Upper lobe of right lung (tissue), 1 donor: ENCODE data around the gene PPP6R3. TPM values are rescaled to one million over a fixed set of nuclear protein-coding genes. Genes with fewer than 3 reads are reported as not detected.
A peak's percentile ranks its signal among the peaks of the same experiment; 100 is the strongest.

Source experiments
- ATAC-seq: fragments of 200-7000 bp; cut with Tn5 transposase; one replicate; pipeline ENCODE4 v1.9.1; 2020; ENCODE audit warnings: mild to moderate bottlenecking, moderate library complexity
- DNase-seq: peaks from one replicate; pipeline ENCODE4 v3.0.0-alpha.2; 2020
- H3K27ac ChIP-seq: fragments of 200-600 bp; one replicate; pipeline ENCODE4 v1.8.0; 2022
- H3K27me3 ChIP-seq: fragments of 200-600 bp; one replicate; pipeline ENCODE4 v1.8.0; 2022; ENCODE audit warnings: mild to moderate bottlenecking
- H3K36me3 ChIP-seq: fragments of 200-600 bp; one replicate; pipeline ENCODE4 v1.8.0; 2022
- H3K4me1 ChIP-seq: fragments of 200-600 bp; one replicate; pipeline ENCODE4 v1.8.0; 2022
- H3K4me3 ChIP-seq: fragments of 200-600 bp; one replicate; pipeline ENCODE4 v1.8.0; 2022; ENCODE audit warnings: mild to moderate bottlenecking
- H3K9me3 ChIP-seq: fragments of 200-600 bp; one replicate; pipeline ENCODE4 v1.8.0; 2022
- intact Hi-C: fragments of 100-400 bp; cut with DNase I; formaldehyde crosslinking; loops from one replicate; pipeline ENCODE4 v1.11.0; 2022
- total RNA-seq: library from RNA; stranded (reverse); fragmentation: NEBNext Ultra II Directional; extraction: Animal tissue kit (Norgen Biotek cat#: 25700); gene quantifications from one replicate; pipeline ENCODE4 v1.2.1, GENCODE V29; 2021
- TF ChIP-seq, protein P1 (sequence below): fragments of 200-600 bp; IDR thresholded peaks from one replicate; pipeline ENCODE4 v1.8.0; 2022; ENCODE audit warnings: antibody characterized with exemption
- donor health status: DM: no; HTN: yes; CAD: no; lungs with severe emphysema.

PPP6R3 gene
- total RNA-seq, 1 donor from 2014 or later, result 93.2 TPM

DNA sequence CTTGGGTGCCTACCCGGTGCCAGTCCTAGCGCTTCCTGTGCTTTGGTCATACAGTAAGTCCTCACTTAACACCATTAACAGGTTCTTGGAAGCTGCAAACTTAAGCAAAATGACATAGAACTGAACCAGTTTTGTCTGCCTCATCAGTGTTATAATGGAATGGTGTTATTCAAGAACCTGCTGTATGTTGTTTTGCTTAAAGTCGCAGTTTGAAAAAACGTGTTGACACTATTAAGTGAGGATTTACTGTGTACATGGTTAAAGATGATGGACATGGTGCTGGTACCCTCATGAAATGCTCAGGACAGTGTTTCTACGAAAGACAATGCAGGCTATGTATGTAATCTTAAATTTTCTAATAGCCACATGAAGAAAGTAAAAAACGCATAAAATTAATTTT is 41.3 kb downstream of the PPP6R3 start:
- DNase-seq (no peak), ATAC-seq (no peak)
- no peaks in the 10 kb centered on the region for H3K36me3 ChIP-seq
- no peak overlapping the region for H3K4me3 ChIP-seq
- peaks cover 87% of the 10 kb centered on the region for H3K4me1 ChIP-seq
- intact Hi-C loops, result no loop called here
- no peaks in the 10 kb centered on the region for H3K9me3 ChIP-seq
- no peaks in the 10 kb centered on the region for H3K27me3 ChIP-seq
- TF ChIP-seq, protein P1, sequence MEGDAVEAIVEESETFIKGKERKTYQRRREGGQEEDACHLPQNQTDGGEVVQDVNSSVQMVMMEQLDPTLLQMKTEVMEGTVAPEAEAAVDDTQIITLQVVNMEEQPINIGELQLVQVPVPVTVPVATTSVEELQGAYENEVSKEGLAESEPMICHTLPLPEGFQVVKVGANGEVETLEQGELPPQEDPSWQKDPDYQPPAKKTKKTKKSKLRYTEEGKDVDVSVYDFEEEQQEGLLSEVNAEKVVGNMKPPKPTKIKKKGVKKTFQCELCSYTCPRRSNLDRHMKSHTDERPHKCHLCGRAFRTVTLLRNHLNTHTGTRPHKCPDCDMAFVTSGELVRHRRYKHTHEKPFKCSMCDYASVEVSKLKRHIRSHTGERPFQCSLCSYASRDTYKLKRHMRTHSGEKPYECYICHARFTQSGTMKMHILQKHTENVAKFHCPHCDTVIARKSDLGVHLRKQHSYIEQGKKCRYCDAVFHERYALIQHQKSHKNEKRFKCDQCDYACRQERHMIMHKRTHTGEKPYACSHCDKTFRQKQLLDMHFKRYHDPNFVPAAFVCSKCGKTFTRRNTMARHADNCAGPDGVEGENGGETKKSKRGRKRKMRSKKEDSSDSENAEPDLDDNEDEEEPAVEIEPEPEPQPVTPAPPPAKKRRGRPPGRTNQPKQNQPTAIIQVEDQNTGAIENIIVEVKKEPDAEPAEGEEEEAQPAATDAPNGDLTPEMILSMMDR, result no peak
- H3K27ac ChIP-seq, result no peak overlapping the region

DNA sequence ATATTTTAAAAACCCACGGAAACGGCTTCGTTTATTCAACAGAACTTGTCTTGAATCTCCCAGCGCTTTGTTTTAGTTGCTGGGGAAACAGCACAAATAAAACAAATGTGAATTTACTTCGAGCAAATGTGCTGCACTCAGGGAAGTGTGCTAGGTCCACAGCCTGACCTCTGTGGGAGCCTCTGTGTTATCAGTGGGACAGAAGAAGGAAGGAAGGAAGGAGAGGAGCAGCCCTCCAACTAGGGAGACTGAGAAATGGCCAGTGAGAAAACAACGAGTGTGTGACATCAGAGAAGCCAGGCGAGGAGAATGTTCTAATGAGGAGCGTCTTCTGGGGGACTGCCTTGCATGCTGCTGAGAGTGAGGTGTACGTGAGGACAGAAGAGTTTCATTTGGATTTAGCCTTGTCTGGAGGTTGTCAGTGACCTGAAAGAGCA is 42.7 kb downstream of the PPP6R3 start:
- no peak overlapping the region for H3K4me3 ChIP-seq
- H3K9me3 ChIP-seq, result no peaks in the 10 kb centered on the region
- no peaks in the 10 kb centered on the region for H3K36me3 ChIP-seq
- TF ChIP-seq, protein P1, result no peak
- DNase-seq (no peak), ATAC-seq (peak; percentile 48)
- peaks cover 87% of the 10 kb centered on the region for H3K4me1 ChIP-seq
- intact Hi-C loops, result no loop called here
- H3K27me3 ChIP-seq, result no peaks in the 10 kb centered on the region
- peak overlapping the region; percentile 53 for H3K27ac ChIP-seq

DNA sequence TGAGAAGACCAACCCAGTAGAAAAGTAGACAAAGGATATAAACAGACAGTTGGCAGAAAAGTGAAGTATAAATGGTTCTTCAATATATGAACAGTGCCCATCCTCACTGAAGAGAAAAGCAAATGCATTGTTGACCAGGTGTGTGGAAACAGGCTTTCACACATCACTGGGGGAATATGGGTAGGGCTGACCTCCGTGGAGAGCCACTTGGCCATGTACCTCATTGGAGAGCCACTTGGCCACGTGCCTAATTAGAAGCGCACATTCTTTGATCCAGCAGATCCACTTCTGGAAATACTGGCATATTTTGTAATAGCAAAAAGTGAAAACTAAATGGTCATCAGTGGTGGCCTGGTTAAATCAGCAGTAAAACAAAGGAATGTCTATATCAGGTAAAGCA is 43.2 kb downstream of the PPP6R3 start:
- ATAC-seq, result peak; percentile 82

DNA sequence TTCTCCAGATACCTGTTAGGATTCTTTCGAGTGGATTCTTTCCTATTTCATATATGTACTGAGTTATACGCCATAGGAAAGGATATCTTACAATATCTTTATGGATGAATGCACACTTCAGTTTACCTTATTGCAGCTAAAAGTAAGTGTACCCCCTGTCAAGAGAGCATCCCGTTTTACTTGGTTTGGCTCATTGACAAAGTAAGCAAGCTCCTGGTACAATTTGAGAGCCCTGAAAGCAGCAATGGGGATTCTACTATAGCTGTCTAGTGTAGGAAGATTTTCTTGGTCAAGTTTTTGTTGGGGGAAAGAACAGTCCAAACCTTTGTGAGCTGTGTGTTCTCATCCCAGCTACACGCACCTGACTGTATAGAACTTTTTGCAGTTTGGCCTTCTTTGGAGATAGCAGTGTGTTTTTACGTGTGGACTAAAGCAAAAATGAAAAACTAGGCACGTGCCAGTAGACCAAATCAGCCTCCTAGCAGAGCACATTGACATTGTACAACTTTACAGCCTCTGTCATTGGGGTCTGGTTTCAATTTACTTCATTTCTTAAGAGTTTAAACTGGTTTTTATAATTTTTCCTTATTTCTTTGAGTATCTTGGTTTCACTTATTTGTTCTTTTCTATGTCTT is 44.0 kb downstream of the PPP6R3 start:
- DNase-seq (no peak), ATAC-seq (no peak)
- Histone ChIP-seq H3K9me3 (no peaks in the 10 kb centered on the region), H3K4me1 (peaks cover 77% of the 10 kb centered on the region), H3K27me3 (no peaks in the 10 kb centered on the region), H3K4me3 (no peak overlapping the region), H3K27ac (no peak overlapping the region), H3K36me3 (no peaks in the 10 kb centered on the region)
- intact Hi-C loops, result no loop called here
- TF ChIP-seq, protein P1, result no peak

More for the DNA sequence above, 43.2 kb downstream of the PPP6R3 start:
- intact Hi-C loops, result no loop called here
- peak; percentile 82 for DNase-seq
- TF ChIP-seq, protein P1, result no peak
- Histone ChIP-seq H3K27me3 (no peaks in the 10 kb centered on the region), H3K36me3 (no peaks in the 10 kb centered on the region), H3K27ac (peak overlapping the region; percentile 53), H3K4me1 (peaks cover 85% of the 10 kb centered on the region), H3K4me3 (no peak overlapping the region), H3K9me3 (no peaks in the 10 kb centered on the region)

DNA sequence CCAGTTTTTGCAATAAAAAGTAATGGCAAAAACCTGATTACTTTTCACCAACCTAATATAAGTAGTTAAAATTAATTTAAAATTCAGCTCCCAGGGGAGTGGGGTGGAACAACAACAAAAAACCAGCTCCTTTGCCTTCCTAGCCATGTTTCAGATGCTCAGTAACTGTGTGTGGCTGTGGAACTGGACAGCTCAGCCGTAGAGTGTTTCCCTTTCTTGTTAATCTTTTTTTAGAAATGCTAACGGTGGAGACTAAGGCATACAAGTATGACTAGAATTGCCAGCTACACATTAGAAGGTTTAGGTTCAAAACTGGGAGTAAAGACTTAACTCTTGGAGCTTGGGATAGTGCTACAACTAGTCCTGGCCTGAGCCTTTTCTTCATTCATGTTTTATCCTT is 45.0 kb downstream of the PPP6R3 start:
- H3K27ac ChIP-seq, result no peak overlapping the region
- no peaks in the 10 kb centered on the region for H3K27me3 ChIP-seq
- TF ChIP-seq, protein P1, result no peak
- no peak overlapping the region for H3K4me3 ChIP-seq
- H3K36me3 ChIP-seq, result no peaks in the 10 kb centered on the region
- no peak for DNase-seq
- H3K9me3 ChIP-seq, result no peaks in the 10 kb centered on the region
- no peak for ATAC-seq
- intact Hi-C loops, result no loop called here
- peaks cover 67% of the 10 kb centered on the region for H3K4me1 ChIP-seq

DNA sequence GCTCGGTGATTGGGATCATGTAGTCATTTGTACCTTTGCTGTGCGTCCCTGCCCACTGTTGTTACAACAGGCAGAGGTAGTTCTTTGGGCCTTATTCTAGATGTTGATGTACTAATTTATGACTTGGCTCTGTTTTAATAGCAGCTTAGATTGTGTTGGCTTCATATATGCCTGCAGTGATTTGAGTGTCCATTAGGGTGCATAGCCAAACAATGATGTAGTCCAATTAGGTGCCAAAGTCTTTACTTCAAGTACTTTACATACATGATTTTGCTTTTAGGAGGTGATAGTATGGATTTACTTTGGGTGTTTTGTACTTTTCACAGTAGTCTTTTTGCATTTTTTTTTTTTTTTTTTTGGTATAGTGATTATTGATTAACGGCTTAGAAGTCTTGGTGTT is 46.4 kb downstream of the PPP6R3 start:
- intact Hi-C loops, result no loop called here
- no peak for DNase-seq
- H3K4me1 ChIP-seq, result peaks cover 58% of the 10 kb centered on the region

More for the DNA sequence above, 46.4 kb downstream of the PPP6R3 start:
- no peaks in the 10 kb centered on the region for H3K27me3 ChIP-seq
- H3K4me3 ChIP-seq, result no peak overlapping the region
- no peaks in the 10 kb centered on the region for H3K36me3 ChIP-seq
- no peaks in the 10 kb centered on the region for H3K9me3 ChIP-seq
- ATAC-seq, result no peak
- H3K27ac ChIP-seq, result no peak overlapping the region
- TF ChIP-seq, protein P1, result no peak
